HAP-1 (cell line): ENCODE data around the gene NF1.
"Not testable (repeated sequence)": the region's sequence is repeated elsewhere in the genome, so short reads cannot be mapped to it uniquely, and the experiment has no call there.

Experiments used
- DNase-seq, 2 experiments: peaks; one replicate each; pipeline ENCODE4 v3.0.0-alpha.2; 2016 to 2020; ENCODE audit warnings: low spot score in 2 of 2
- H3K27me3 ChIP-seq: fragments of 250-450 bp; sonication (Bioruptor Pico); 2 replicates; pipeline ENCODE4 v1.5.1; 2020; ENCODE audit warnings: low read depth, mild to moderate bottlenecking, moderate library complexity
- H3K36me3 ChIP-seq: fragments of 250-450 bp; sonication (Bioruptor Pico); replicated peaks from 2 replicates; pipeline ENCODE4 v1.5.1; 2020; ENCODE audit warnings: mild to moderate bottlenecking
- H3K4me1 ChIP-seq: fragments of 250-450 bp; sonication (Bioruptor Pico); 2 replicates; pipeline ENCODE4 v1.5.1; 2020; ENCODE audit warnings: mild to moderate bottlenecking
- H3K4me3 ChIP-seq: fragments of 250-450 bp; sonication (Bioruptor Pico); 2 replicates; pipeline ENCODE4 v1.5.1; 2020; ENCODE audit warnings: mild to moderate bottlenecking, moderate library complexity
- H3K9me3 ChIP-seq: fragments of 250-450 bp; sonication (Bioruptor Pico); 2 replicates; pipeline ENCODE4 v1.5.1; 2020; ENCODE audit warnings: mild to moderate bottlenecking, moderate library complexity
- in situ Hi-C: fragments of 300-500 bp; cut with MboI; formaldehyde crosslinking; loops from 3 replicates; pipeline ENCODE4 v1.14.3; 2020; ENCODE audit warnings: low sequenced_read_pairs, inconsistent platforms, mixed read lengths

NF1 gene

DNA sequence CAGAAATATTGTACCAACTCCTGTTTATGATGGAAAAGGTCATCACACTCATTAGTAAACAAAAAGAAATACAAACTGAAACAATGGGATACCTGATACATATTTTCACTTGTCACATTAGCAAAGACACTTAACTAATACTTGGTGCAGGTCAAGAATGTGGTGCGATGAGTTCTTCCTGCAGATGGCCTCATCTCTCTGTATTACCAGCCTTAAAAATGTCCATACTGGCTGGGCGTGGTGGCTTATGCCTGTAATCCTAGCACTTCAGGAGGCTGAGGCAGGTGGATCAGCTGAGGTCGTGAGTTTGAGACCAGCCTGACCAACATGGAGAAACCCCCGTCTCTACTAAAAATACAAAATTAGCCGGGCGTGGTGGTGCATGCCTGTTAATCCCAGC is 288.7 kb downstream of the NF1 start:
- H3K36me3 ChIP-seq, DNase-seq, in situ Hi-C loops, H3K4me3 ChIP-seq, H3K27me3 ChIP-seq, H3K9me3 ChIP-seq: not testable (repeated sequence)
- H3K4me1 ChIP-seq: peaks cover 31% of the 10 kb centered on the region

DNA sequence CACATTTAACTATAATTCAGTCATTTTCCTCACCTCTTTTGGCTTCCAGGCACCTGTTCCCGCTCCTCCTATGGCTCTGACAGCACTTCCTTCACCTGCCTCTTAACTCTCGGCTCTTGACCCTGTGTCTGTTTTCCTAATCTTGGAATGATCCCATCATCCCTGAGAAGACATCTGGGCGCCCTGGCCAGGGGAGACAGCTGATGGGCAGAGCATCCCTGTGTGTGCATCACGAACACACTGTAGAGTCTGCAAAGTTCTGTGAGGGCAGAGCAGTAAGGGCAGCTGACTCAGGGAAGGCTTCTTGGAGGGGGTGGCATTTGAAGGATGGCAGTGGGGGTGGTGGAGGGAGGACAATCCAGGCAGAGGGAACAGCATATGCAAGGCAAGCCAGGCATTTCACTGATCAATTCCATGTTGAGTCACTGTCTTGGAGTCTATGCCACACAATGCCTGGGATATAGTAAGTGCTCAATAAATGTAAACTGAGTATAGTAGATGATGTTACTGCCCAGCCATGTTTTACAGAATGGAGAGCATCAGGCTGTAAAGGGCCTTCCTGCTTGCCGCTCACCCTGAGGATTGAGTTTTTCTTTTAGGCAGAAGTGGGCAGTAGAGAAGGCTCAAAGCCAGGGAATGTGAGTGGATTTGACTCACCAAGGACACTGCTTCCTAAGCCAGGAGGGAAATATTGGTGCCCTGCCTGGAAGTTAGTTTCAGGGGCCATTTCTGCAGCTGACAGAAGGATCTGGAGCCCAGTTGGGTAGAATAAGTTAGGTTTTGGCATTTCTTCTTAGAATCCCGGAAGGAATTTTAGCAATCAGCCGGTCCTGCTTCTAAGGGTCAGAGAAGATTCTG is 290.9 kb downstream of the NF1 start:
- no peaks in the 10 kb centered on the region; the same call in 1 of the 2 replicates for H3K36me3 ChIP-seq
- peaks cover 23% of the 10 kb centered on the region for H3K4me1 ChIP-seq
- no peak overlapping the region for H3K4me3 ChIP-seq
- no peak for DNase-seq
- in situ Hi-C loops: no loop called here
- H3K9me3 ChIP-seq: no peaks in the 10 kb centered on the region
- H3K27me3 ChIP-seq: no peaks in the 10 kb centered on the region

- DNase-seq: no peak
- Histone ChIP-seq H3K4me3 (no peak overlapping the region), H3K4me1 (peaks cover 17% of the 10 kb centered on the region), H3K27me3 (no peaks in the 10 kb centered on the region), H3K36me3 (no peaks in the 10 kb centered on the region; the same call in 1 of the 2 replicates), H3K9me3 (no peaks in the 10 kb centered on the region)
- in situ Hi-C loops: no loop called here
These were observed 291.8 kb downstream of the NF1 start for GRCh38 chr17:31386542-31387075.

GRCh38 chr17:31387438-31387837 is 292.7 kb downstream of the NF1 start:
- peaks cover 9% of the 10 kb centered on the region for H3K4me1 ChIP-seq
- H3K27me3 ChIP-seq: no peaks in the 10 kb centered on the region
- no peaks in the 10 kb centered on the region; the same call in 1 of the 2 replicates for H3K36me3 ChIP-seq
- H3K4me3 ChIP-seq: no peak overlapping the region
- no peak for DNase-seq
- H3K9me3 ChIP-seq: no peaks in the 10 kb centered on the region
- in situ Hi-C loops: no loop called here

DNA sequence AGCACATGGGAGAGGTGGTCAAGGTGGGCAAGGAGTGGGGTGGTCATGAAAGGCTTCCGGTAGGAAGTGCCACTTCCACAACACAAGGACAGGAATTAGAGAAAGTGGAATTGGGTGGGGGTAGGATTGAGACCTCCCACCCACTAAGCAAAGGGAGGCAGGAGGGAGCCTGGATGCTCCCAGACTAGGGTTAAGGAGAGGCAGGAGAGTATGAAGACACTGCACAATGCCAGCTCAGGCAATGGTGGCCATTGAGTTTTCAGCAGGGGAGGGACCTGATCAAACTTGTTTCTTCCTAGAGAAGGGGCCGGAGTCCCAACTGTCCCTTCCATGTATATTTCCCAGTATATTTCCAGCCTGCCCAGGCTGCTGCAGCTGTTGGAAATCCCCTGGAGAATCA is 293.6 kb downstream of the NF1 start:
- Histone ChIP-seq H3K4me1 (peaks cover 4% of the 10 kb centered on the region; the same call in 1 of the 2 replicates), H3K4me3 (no peak overlapping the region), H3K9me3 (no peaks in the 10 kb centered on the region), H3K36me3 (no peaks in the 10 kb centered on the region), H3K27me3 (no peaks in the 10 kb centered on the region)
- in situ Hi-C loops: no loop called here
- DNase-seq: no peak

DNA sequence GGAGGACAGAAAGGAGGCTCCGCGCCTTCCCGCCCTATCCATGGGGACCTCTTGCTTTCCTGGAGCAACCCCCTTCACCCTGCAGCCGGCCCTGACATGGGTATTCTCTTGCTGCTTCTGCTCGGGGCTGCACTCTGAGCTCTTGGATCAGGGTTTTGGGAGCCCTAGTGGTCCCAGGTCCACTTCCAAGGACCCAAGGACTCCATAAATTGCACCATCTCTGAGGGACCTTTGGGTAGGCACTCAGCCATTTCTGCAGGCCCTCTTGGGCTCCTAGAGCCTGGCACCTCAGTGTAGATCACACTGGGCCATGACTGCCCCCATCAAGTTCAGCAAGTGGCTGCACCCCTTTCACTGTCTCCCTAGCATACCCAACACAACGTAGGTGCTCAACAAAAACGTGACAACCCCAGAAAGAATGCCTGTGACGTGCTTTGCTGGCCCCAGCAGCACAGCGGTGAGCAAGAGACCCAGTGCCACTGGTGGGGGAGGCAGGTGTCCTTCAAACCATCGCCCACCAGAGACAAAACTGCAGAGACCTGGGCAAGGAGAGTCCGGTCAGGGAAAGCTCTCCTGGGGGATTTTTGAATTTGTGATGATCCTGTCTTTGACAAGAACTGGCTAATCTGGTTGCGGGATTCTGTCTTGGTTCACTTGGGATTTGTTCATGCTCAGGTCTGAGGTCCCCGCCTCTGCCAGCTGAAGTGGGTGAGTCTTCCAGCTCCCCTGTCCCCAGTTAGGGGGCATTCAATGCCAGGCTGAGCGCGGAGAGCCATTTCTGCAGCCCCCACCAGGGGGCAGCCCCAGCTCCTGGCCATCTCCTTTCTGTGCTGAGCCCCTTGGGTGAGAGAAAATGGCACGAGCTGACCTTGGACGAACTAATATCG is 294.2 kb downstream of the NF1 start:
- H3K4me1 ChIP-seq: peaks cover 3% of the 10 kb centered on the region; the same call in 1 of the 2 replicates
- peak in 1 of 2 experiments; percentile 69 for DNase-seq
- no peaks in the 10 kb centered on the region for H3K36me3 ChIP-seq
- no peaks in the 10 kb centered on the region for H3K27me3 ChIP-seq
- H3K4me3 ChIP-seq: no peak overlapping the region
- H3K9me3 ChIP-seq: no peaks in the 10 kb centered on the region
- in situ Hi-C loops: no loop called here

DNA sequence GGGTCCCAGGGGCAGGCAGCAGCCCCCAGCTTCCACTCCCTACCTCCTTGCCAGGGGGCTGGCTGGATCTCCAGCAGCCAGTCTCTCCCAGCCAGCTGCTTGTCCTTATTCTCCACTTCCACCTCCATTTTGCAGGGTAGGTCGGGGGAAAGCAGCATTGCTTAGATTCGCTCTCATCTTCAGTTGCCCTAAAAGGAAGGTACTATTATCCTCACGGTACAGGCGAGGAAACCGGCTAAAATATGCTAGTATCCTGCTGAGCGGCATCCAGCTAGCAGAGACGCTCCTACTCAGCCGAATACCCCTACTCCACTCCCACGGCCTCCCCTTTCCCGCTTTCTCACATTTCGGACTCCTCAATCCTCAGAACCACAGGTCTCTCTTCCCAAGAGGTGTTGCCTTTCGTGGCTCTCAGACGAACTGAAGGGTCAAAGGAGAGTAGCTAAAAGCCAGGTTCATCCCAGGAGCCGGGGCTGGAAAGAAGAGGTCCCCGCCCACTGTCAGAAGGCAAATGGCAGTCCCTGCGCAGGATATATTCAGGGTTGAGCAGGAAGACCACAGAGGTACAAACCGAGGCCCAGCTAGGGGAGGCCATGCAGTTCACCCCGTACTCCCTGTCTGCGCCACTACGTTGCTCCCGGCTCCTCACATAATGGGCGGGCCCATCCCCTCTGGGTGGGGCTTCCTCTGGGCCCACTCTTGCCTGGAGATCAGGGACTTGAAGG is 295.0 kb downstream of the NF1 start:
- H3K27me3 ChIP-seq: no peaks in the 10 kb centered on the region
- H3K4me3 ChIP-seq: no peak overlapping the region
- no peaks in the 10 kb centered on the region for H3K36me3 ChIP-seq
- no peak for DNase-seq
- in situ Hi-C loops: no loop called here
- no peaks in the 10 kb centered on the region for H3K4me1 ChIP-seq
- H3K9me3 ChIP-seq: no peaks in the 10 kb centered on the region

DNA sequence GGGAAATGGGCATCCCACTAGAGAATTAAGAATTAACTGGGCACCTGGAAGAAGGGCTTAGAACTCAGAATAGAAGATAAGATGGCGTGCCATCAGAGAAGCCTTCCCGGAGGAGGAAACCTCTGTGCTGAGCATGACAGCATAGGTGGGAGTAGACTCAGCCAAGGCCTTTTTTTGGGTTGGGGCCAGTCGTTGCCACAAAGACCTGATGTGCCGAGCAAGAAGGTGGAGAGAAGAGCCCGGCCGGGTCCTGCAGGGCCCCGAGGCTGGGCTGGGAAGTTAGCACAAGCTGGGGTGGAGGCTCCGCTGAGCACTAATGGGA is 295.6 kb downstream of the NF1 start:
- in situ Hi-C loops: no loop called here
- H3K4me1 ChIP-seq: no peaks in the 10 kb centered on the region
- H3K4me3 ChIP-seq: no peak overlapping the region
- no peaks in the 10 kb centered on the region for H3K27me3 ChIP-seq
- no peak for DNase-seq
- H3K36me3 ChIP-seq: no peaks in the 10 kb centered on the region
- no peaks in the 10 kb centered on the region for H3K9me3 ChIP-seq

DNA sequence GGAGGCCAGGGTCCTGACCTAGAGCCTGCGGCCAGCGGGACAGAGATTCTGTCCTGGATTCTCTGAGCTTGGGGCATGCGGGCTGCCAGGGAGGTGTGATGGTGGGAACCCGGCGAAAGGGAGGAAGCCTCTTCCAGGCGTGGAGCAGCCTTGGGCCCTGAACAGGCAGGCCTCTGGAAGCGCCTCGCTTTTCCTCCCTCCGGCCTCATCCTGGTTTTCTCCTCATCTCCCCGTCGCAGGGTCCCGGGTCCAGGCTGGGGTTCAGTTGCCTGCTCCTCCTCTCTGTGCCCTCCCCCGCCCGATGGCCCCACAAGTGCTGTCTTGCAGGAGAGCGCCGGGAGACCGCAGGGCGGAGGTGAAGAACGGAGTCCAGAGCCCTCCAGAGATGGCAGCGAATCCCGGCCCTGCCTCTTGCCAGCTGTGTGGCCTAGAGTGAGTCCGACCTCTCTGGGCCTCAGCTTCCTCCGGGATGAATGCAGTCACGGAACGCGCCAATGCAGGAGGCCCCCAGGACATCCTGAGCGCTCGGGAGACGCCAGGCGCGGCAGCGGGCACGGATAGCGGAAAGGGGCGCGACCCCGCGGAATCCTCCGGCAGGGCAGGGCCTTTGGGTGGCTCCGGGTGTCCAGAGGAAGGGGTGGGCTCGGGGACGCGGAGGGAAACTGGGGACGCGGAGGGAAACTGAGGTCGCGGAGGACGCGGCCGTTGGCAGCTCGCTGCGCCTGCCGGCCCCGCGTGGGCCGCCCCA is 296.1 kb downstream of the NF1 start:
- in situ Hi-C loops: no loop called here
- Histone ChIP-seq H3K4me1 (no peaks in the 10 kb centered on the region), H3K9me3 (no peaks in the 10 kb centered on the region), H3K36me3 (no peaks in the 10 kb centered on the region), H3K4me3 (peak overlapping the region; percentile 18), H3K27me3 (no peaks in the 10 kb centered on the region)
- no peak for DNase-seq

DNA sequence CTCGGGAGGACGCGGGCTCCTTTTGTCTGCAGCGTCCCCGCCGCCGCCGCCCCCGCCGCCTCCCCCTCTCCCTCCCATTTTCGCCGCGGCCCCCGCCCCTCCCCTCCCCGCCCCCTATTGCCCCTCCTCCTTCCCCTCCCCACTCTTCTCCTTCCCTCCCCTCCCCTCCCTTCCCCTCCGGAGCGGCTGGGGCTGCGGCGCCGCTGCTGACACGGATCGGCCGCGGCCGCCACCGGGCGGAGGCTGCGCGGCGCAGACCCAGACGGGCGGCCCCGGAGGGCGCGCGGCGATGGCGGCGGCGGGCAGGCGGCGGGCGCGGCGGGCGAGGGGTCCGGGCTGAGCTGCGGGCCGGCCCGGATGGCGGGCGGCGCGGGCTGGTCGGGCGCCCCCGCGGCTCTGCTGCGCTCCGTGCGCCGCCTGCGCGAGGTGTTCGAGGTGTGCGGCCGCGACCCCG is 296.7 kb downstream of the NF1 start, which contains the start of gene RAB11FIP4:
Gene RAB11FIP4 (plus strand): TSS at position 180 of the 454 bp plus-strand sequence. CDS start 178 bp downstream, at position 358.
- Histone ChIP-seq H3K36me3 (no peaks in the 10 kb centered on the region), H3K9me3 (no peaks in the 10 kb centered on the region)
- peak in 1 of 2 experiments; percentile 72 for DNase-seq

GRCh38 chr17:31392002-31392855 is 297.5 kb downstream of the NF1 start:
- Histone ChIP-seq H3K36me3 (no peaks in the 10 kb centered on the region), H3K27me3 (no peaks in the 10 kb centered on the region), H3K4me3 (peak overlapping the region; percentile 34), H3K4me1 (no peaks in the 10 kb centered on the region), H3K9me3 (no peaks in the 10 kb centered on the region)
- peak in 1 of 2 experiments; percentile 36 for DNase-seq
- in situ Hi-C loops: no loop called here

More for the DNA sequence above, 296.7 kb downstream of the NF1 start, which contains the start of gene RAB11FIP4:
- in situ Hi-C loops: no loop called here
- Histone ChIP-seq H3K4me3 (peak within 1 kb of the TSS; percentile 34), H3K27me3 (no peaks in the 10 kb centered on the region), H3K4me1 (no peaks in the 10 kb centered on the region)
